GM21576 (cell line): ENCODE measurements around the gene VASH1.

ENCODE experiments used
- ATAC-seq: cut with Tn5 transposase; IDR thresholded peaks from one replicate; pipeline ENCODE4 v1.9.1; 2021; ENCODE audit warnings: mild to moderate bottlenecking, moderate library complexity; ENCODE audit not compliant: unreplicated experiment

The VASH1 gene

DNA sequence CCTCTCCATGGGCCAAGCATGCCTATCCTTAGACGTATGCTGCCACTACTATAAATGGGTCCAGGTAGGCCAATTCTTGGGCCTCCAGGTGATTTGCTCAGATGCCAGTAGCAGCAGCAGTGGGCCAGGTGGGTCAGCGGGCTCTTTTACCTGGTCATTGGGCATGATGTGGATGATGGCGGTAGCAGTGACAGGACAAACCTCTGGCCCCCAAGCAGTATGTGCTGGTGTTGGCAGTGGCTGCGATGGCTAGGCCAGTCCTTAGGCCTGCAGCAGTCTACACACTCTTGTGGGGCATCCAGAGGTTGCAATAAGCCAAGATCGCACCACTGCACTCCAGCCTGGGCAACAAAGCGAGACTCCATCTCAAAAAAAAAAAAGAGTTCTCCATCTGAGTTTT is 19.1 kb upstream of the VASH1 start:
- no peak for ATAC-seq

DNA sequence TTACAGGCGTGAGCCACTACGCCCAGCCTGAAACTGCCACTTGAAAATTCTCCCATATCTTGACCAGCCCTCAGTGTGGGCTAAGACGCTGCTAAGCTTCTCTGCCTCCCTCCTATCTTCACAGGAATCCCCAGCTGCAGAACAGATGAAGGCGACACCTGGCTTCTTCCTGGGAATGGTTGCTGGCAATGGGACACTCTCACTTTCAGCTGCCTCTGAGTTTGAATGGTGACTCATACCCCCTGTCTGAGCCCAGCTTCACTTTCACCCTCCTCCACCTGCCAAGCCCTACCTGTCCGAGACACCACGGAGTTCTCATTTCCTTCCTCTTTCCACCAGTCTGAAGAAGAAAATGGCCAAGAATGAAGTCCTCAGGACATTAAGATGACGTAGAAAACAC is 18.3 kb upstream of the VASH1 start:
- ATAC-seq = no peak

DNA sequence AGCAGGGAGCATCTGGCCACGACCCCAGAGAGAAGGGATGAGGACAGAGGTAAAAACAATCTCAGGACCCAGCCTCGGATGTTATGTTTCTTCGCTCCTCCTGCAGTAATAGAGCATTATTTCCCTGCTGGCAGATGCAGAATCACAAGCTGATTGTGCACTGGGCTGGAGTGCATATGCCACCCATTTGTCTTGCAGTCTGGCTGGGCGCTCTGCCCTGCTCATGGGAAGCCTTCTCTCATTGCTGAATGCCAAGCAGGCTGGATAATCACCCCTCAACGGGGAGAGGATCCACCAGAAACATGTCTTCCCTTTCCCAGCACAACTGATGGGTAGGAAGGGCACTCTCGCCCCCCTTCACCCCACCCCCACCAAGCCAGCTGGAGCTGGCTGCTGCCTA is 8.5 kb upstream of the VASH1 start:
- no peak for ATAC-seq

DNA sequence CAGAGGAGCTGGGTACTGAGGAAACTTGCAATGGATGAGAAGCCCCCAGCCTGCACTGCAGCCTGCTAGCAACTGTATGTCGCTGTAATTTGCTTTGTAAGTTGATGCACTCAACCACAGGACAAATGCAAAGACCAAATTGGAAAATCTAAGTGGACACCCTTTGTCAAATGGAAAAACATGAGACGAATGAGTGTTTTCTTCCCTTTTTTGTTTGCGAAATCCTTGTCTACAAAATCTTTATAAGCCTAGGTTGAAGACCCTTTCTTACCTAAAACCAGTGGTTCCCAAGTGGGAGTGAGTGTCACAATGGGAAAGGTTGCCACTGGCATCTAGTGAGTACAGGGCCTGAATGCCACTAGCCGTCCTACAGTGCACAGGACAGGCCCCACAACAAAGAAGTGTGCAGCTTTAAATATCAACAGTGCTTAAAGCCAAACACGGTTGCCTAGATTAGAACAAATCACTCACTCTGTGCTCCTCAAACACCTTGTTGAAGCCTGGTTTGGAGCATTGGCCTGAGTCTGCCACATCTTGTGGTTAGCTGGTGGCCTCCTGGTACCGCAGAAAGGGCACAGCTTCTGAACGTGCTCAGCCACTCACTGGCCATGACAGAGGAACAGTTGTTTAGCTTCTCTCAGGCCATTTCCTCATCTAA is 7.6 kb upstream of the VASH1 start:
- no peak for ATAC-seq

DNA sequence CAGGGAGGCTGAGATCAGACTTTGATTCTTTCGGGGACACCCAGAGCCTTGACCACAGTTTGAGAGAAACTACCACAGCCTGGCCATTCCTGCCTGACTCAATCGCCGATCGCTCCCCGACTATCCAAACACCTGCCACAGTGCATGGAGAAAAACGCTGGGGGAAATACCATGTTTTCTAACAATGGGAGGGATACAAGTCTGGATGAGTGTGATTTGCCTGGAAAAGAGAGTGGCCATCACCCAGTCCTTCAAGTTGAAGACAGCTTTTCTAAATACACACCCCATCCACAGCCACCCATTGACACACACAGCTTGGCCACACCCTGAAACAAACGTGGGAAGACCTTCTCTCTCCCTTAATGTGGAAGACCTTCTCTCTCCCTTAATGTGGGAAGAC is 6.7 kb upstream of the VASH1 start:
- no peak for ATAC-seq

DNA sequence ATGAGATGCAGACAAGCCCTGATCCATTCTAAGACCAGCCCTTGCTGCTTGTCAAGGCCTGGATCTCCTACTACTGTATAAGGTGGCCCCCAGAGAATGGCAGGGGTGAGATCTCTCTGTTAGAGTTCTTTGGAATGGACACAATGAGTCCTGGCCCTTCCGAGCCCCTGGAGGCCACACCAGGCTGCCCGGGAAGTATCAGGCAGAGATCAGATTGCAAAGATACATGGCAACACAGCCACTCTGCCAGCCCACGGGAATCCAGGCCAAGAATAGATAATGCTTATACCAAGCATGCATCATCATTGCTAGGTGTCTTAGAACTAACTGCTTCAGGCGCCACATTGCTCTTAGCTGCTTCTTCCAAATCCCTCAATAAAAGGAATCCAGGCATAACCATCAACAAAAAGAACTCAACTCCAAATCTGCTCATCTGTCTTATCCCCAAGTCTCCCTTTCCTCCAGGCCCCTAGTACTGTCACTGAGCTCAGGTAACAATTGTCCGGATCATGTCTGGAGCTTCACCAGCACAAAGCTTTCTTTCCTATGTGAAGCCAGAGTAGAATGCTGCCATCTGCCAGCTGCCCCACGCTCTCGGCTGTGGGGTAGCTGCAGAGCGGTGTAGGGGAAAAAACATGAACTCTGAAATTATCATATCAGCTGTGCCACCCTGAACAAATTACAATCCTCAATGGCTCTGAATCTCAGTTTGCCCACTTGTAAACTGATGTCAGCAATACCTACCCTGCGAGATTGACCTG is 5.5 kb upstream of the VASH1 start:
- ATAC-seq = no peak

DNA sequence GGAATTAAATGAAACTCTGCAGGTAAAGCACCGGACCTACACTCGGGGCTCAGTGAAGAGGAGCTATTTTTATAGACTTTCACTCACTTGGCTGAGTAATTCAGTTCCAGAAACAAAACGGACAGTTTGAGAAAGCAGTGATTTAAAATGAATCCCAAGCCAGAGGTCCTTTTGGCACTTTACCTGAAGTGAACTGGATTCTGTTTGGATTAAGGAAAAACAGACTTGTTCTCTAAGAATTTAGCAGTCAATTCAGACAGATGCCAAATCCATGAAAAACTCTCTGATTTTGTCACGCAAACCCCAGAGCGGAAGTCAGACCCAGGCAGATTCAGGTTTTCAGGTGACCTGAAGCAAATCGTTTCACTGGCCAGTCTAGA is 4.9 kb upstream of the VASH1 start:
- no peak for ATAC-seq

DNA sequence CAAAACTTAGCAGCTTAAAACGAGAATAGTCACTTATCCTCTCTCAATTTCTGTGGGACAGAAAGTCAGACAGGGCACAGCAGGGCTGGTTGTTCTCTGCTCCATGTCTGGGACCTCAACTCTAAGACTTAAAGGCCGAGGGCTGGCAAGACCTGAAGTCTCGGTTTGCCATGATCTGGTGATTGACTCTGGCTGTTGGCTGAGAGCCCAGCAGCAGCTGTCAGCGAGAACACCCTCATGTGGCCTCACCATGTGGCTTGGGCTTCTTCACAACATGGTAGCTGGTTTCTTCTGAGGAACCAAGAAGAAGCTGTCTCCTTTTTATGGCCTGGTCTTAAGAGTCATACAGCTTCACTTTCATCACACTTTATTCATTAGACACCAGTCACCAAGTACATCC is 1.7 kb upstream of the VASH1 start:
- ATAC-seq = no peak

DNA sequence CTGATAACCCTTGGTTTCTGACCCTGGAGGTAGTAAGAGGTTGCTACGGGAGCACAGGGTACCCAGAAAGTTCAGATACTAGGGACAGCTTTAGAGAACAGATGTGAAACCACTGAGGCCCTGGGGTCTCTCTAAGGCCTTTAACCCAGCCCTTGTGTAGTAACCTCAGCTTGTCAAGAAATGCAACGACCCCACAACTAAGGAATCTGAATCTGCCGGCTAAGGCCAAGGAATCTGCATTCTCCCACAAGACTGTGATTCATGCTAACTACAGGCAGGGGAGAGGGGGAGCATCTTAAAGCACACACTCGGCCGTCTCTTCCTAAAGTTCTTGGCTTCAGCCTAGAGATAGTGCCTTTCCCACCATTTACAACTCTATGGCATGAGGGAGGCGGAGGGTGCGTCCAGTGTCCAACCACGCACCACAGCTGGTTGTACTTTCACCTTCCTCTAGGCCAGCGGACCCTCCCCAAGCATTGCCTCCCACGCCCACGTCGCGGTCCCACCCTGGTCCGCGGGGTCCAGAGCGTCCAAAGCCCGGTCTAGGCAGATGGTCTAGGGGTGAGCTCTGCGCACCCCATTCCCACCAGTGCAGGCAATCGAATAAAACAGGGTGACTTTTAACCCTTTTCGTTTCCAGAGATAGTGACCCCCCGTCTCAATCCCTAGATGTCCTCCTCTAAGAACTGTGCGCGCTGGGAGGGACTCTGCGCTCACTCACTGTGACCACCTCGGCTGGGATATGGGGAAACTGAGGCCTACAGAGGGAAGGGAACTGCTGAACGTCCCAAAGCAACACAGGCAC is 735 bp upstream of the VASH1 start:
- no peak for ATAC-seq

DNA sequence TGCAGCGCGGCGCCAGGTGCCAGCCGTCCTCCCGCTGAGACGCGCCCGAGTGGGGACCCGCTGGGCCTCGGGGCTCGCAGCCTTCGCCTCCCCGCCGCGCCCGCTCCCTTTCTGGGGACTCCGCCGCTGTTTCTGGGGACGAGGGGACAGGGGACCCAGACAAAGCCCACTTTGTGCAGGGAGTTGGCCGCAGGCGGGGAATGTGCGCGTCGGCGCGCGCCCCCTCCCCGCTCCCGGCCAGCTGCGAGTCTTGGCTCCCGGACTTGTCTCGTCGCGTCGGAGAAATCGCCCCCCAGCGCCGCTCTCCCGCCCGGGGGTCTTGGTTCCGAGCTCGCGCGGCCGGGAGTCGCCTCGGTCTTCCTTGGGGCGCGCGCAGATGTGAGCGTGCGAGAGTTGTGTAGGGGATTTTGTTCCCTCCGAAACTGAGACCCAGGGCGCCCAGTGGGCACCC is 717 bp downstream of the VASH1 start:
- no peak for ATAC-seq

DNA sequence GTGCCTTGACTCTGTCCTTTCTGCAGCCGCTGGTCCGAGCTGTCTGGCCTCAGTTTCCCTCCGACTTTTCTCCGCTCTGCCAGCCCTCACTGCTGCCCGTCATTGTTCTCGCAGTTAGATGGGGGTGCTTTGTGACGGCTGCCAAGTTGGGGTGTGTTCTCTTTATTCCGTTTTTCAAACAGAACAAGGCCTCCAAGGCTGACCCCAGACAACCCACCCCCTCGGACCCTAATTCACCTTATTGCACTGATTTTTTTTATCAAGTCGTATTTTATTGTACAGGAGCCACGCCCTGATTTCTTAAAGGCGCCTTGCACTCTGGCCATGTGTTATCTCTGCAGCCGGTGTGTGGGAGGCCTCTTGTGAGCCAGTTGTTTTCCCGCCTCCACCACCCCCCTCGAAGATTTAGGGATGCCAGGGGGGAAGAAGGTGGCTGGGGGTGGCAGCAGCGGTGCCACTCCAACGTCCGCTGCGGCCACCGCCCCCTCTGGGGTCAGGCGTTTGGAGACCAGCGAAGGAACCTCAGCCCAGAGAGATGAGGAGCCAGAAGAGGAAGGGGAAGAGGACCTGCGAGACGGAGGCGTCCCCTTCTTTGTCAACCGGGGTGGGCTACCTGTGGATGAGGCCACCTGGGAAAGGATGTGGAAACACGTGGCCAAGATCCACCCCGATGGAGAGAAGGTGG is 1.3 kb downstream of the VASH1 start:
- no peak for ATAC-seq

DNA sequence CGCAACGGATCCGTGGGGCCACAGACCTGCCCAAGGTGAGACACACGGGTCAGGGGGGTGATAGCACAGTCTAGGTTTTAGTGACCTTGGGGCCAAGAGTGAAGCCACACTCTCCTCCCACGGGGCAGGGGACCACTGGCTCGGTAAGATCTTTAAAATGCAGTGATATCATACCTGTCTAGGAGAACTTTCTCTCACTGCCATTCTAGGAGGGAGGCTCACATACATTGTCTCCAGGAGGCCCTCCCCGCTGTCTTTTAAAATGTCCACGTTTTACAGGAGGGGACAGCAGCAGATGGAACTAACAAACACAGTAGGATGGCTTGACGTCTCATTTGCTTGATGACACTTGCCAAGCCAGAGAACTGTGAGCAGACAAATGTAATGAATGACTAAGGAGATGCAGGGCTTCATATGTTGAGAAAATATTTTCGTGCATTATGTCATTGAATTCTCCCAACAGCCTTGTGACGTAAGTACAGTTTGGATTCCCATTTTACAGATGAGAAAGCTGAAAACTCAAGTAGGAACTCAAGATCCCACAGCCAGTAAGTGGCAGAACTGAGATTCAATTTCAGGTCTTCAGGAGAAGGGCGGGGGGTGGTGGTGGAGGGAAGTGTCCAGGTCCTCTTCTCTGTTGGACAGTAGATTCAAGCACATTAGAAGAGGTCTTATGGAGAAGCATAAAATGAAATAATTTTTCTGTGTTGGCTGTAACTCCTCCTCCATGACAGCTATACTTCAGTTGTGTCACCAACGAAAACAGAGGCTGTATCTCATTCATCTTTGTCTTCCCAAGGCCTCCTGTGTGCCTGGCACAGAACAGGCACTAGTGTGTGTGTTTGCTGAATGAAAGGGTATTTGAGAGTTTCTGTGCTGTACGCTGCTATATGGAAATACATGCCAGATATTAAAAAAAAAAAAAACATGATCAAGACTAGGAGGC is 2.1 kb downstream of the VASH1 start:
- ATAC-seq = no peak

DNA sequence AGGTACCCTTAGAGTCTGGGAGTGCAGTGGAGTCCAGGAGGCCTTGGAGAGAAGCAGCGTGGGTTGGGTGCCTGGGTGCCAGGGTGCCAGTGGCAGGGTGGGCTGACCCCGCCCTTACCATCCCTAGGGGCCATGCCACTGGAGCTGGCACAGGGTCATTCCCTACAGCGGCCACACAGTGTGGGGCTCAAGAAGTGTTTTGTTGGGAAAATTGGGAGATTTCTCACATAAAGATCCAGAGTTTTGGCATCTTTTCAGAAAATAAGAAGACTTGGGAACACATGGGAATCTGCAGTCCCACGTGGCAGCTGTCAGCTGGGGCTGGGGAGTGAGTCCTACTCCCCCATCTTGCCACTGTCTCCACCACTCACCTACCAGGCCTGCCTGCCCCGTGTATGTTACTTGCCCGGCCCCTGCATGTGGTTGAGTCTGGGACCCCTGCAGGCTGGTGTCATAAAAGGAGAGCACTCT is 4.2 kb downstream of the VASH1 start:
- ATAC-seq = no peak

DNA sequence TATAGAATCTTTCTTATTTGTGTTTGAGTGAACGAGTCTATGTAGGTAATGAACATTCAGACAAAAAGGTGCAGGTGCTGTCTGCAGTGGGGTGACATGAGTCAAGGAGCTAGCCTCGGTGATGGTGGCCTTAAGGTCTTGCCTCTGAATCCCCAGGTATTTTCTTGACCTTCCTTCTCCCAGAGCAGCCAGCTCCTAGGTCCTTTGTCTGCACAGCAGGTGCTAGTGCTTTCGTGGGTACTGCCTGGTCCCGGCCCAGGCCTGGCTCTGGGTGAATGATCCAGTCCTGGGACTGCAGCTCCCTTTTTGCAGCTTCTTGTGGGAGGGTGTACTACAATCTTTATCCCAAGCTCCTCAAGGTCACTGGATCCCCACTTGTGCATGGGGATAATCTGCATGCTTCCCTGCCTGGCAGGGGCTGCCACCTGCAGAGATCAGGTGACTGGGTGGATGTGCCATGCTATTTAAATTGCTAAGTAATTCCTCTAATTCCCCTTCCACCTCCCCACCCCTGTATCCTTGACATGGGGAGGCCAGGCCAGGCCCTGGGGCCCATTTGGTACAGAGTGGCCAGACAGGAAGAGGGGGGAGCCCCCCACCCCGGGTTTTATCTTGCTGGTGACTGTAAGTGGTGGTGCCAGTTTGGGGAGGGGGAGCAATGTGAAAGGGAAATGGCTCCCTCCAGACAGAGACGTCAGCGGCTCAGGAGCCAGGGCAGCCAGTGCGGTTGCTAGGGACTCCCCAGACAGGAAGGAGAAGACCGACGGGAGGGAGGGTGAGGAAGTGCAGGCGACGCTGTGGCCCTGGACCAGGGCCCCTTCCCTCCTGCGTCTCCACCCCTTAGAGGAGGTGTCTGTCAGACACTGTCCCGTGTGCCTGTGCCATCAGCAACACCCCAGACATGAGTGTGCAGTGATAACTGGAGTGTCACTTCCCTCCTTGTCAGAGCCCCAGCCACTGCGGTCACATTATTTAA is 6.7 kb downstream of the VASH1 start:
- ATAC-seq = peak; percentile 82

DNA sequence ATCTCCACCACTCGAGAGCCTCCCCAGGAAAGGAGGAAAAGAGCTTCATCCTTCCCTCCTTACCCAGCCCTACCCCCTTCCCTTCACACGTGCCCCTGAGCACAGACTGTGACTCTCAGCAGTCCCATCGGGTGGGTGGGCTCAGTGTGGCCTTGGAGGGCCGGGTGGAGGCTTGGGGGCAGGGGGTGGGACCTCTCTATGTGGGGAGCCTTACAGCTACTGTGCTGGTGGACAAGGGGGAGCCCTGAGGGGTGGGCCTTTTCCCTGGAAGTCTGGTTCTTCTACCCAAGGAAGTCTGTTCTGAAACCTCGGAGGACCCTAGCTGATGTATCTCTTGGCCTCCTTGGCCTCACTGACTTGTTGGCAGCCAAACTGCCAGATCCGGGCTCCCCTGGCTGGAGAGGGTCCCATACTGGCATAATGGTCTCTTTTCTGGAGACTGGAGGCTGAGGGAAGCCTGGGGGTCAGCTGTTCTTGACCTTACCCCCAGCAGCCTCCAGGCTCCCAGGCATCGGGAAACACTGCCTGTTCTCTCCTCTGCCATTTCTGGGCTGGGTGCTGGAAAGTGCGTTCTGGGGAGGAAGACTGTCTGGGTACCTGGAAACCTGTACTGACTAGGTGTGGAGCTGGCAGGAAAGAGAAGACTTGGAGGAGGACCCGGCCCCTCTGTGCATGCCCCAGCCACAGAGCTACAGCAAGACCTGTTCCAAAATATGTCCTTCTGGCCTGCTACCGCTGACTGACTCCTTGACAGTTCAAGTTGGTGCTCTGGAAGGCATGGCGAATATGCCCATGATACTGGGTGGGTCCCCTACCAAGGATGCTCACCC is 7.6 kb downstream of the VASH1 start:
- no peak for ATAC-seq

DNA sequence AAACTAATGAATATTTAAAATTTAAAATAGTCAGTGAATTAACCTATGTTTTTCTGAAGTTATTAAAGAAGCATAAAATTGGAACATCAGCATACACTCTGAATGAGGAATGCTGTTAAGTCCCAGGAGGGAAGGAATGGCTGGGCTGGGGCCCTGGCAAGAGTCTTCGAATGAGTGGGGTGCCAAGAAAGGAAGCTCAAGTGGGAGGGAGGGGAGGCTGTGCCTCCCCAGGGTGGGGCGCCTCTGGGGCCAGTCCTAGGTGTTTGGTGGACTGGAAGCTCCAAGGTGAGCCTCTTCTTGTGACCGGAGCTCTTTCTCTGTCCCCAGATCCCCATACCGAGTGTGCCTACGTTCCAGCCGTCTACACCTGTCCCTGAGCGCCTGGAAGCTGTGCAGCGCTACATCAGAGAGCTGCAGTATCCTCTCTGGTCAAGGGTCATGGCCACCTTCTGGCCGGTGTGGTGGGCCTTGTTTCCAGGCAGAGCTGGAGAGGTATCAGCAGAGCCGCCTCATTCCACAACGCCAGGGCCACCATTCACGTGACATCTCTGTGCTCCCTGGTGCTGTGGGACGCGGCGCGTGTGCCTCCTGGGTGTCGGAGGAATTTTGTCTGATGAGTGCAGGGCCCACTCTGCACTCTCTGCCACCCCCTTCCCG is 8.5 kb downstream of the VASH1 start:
- ATAC-seq = no peak
